ENCODE data around the gene DDX24.

DDX24 gene

DNA sequence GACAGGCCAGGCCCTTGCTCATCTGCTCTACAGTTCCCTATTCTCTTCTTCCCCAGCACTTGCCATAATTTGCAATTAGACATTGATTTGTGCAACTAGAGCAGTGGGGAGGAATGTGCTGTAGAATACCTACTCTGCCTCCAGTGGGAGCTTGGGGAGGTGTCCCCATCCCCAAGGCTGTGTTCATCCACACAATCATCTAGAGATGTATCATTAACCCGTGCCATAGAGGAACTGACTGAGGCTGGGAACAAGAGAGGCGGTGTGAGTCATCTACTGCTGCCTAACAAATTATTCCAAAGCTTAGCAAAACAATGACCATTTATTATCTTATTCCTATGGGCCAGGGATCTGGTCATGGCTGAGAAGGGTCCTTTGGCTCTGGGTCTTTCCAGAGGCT lies 60.0 kb downstream of the DDX24 start:
- no peak overlapping the region for H2AFZ ChIP-seq (ENCODE audit: low read depth, low read length)
- no peak overlapping the region for H4K8ac ChIP-seq (ENCODE audit: low read length)
- H2BK5ac ChIP-seq (ENCODE audit: low read depth, low read length, poor library complexity, severe bottlenecking) = no peak overlapping the region
- H3K18ac ChIP-seq (ENCODE audit: low read depth in 1 of 2, low read length in 2 of 2) = no peak overlapping the region
- H3K4me1 ChIP-seq (ENCODE audit: control insufficient read depth, insufficient read depth, low read depth, low read length) = peaks cover 10% of the 10 kb centered on the region
- H4K91ac ChIP-seq (ENCODE audit: low read length) = no peak overlapping the region
- peaks cover 20 to 31% of the 10 kb centered on the region in 2 experiments for H3K27me3 ChIP-seq (ENCODE audit: control insufficient read depth in 1 of 2, insufficient read depth in 1 of 2, low read length in 2 of 2)
- H3K9ac ChIP-seq (ENCODE audit: low read length) = no peak overlapping the region
- no peak overlapping the region for H3K14ac ChIP-seq (ENCODE audit: low read length in 2 of 2)
- no peaks in the 10 kb centered on the region for H3K79me1 ChIP-seq (replicated peaks; ENCODE audit: low read length, poor library complexity, severe bottlenecking)
- H3K4me2 ChIP-seq (ENCODE audit: low read length, poor library complexity, severe bottlenecking) = no peak overlapping the region
- H3K4ac ChIP-seq (ENCODE audit: low read depth in 1 of 2, low read length in 2 of 2) = no peak overlapping the region
- no peak overlapping the region for H2BK12ac ChIP-seq (ENCODE audit: low read length in 2 of 2)
- H3K23ac ChIP-seq (ENCODE audit: low read length in 2 of 2) = no peak overlapping the region
- H2AK5ac ChIP-seq (ENCODE audit: low read length, severe bottlenecking) = no peak overlapping the region
- no peak overlapping the region for H3K4me3 ChIP-seq (ENCODE audit: insufficient read depth in 1 of 2, low read depth in 1 of 2, low read length in 2 of 2)
- H3K27ac ChIP-seq (ENCODE audit: low read length, poor library complexity, severe bottlenecking) = peak overlapping the region; percentile 17
- H3K9me3 ChIP-seq (ENCODE audit: control insufficient read depth, low read length) = no peaks in the 10 kb centered on the region
- no peak for DNase-seq
- WGBS = no CpG with 5 or more reads among the region's 2 CpGs
- no peak overlapping the region for H2BK15ac ChIP-seq (ENCODE audit: low read depth, poor library complexity, severe bottlenecking)
- H3K36me3 ChIP-seq (ENCODE audit: control insufficient read depth in 1 of 2, insufficient read depth in 2 of 2, low read depth in 1 of 2, low read length in 2 of 2) = no peaks in the 10 kb centered on the region
- H2BK120ac ChIP-seq (ENCODE audit: low read depth, low read length) = no peak overlapping the region

GRCh38 chr14:94020267-94020666 lies 60.7 kb downstream of the DDX24 start:
- H3K23ac ChIP-seq (ENCODE audit: low read length in 2 of 2) = peak overlapping the region in 1 of 2 experiments; percentile 35
- WGBS = 85% methylated on average over 4 of the region's 4 CpGs
- H2BK12ac ChIP-seq (ENCODE audit: low read length in 2 of 2) = no peak overlapping the region

DNA sequence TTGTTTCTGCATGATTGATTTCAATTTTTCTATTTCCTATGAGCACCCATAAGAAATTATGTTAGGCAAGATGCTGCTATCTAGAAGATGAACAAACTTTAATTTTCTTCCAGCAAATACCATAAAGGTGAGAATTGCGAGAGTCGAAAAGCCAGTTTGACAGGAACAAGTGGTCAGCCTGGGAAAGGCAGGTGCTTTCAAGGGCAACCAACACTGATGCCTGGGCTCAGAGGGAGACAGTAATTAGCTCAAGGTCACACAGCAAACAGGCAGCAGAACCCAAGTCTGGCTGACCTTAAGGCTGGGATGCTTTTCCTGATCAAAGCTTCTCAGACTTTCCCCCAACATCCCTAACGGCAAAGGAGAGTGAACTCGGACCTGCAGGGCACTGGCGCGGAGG lies 61.7 kb downstream of the DDX24 start:
- Histone ChIP-seq H3K9me3 (ENCODE audit: control insufficient read depth, low read length) (no peaks in the 10 kb centered on the region), H3K9ac (ENCODE audit: low read length) (no peak overlapping the region), H2BK15ac (ENCODE audit: low read depth, poor library complexity, severe bottlenecking) (no peak overlapping the region), H4K8ac (ENCODE audit: low read length) (no peak overlapping the region), H3K4ac (ENCODE audit: low read depth in 1 of 2, low read length in 2 of 2) (no peak overlapping the region), H2AFZ (ENCODE audit: low read depth, low read length) (no peak overlapping the region), H3K4me1 (ENCODE audit: control insufficient read depth, insufficient read depth, low read depth, low read length) (peaks cover 8% of the 10 kb centered on the region), H3K27me3 (ENCODE audit: control insufficient read depth in 1 of 2, insufficient read depth in 1 of 2, low read length in 2 of 2) (peaks cover 32 to 45% of the 10 kb centered on the region in 2 experiments), H4K91ac (ENCODE audit: low read length) (no peak overlapping the region), H3K79me1 (replicated peaks; ENCODE audit: low read length, poor library complexity, severe bottlenecking) (no peaks in the 10 kb centered on the region), H2BK5ac (ENCODE audit: low read depth, low read length, poor library complexity, severe bottlenecking) (no peak overlapping the region), H2AK5ac (ENCODE audit: low read length, severe bottlenecking) (no peak overlapping the region), H2BK120ac (ENCODE audit: low read depth, low read length) (no peak overlapping the region), H3K14ac (ENCODE audit: low read length in 2 of 2) (no peak overlapping the region), H3K36me3 (ENCODE audit: control insufficient read depth in 1 of 2, insufficient read depth in 2 of 2, low read depth in 1 of 2, low read length in 2 of 2) (no peaks in the 10 kb centered on the region), H3K23ac (ENCODE audit: low read length in 2 of 2) (no peak overlapping the region), H3K27ac (ENCODE audit: low read length, poor library complexity, severe bottlenecking) (no peak overlapping the region), H3K18ac (ENCODE audit: low read depth in 1 of 2, low read length in 2 of 2) (no peak overlapping the region), H3K4me2 (ENCODE audit: low read length, poor library complexity, severe bottlenecking) (no peak overlapping the region), H2BK12ac (ENCODE audit: low read length in 2 of 2) (no peak overlapping the region), H3K4me3 (ENCODE audit: insufficient read depth in 1 of 2, low read depth in 1 of 2, low read length in 2 of 2) (no peak overlapping the region)
- 88% methylated on average over 6 of the region's 6 CpGs for WGBS
- DNase-seq = no peak

More at GRCh38 chr14:94020267-94020666, 60.7 kb downstream of the DDX24 start:
- Histone ChIP-seq H2BK15ac (ENCODE audit: low read depth, poor library complexity, severe bottlenecking) (no peak overlapping the region), H3K14ac (ENCODE audit: low read length in 2 of 2) (no peak overlapping the region), H2AFZ (ENCODE audit: low read depth, low read length) (no peak overlapping the region), H3K4me2 (ENCODE audit: low read length, poor library complexity, severe bottlenecking) (no peak overlapping the region), H2BK5ac (ENCODE audit: low read depth, low read length, poor library complexity, severe bottlenecking) (no peak overlapping the region), H3K4me3 (ENCODE audit: insufficient read depth in 1 of 2, low read depth in 1 of 2, low read length in 2 of 2) (no peak overlapping the region), H3K36me3 (ENCODE audit: control insufficient read depth in 1 of 2, insufficient read depth in 2 of 2, low read depth in 1 of 2, low read length in 2 of 2) (no peaks in the 10 kb centered on the region), H3K79me1 (replicated peaks; ENCODE audit: low read length, poor library complexity, severe bottlenecking) (no peaks in the 10 kb centered on the region), H3K4me1 (ENCODE audit: control insufficient read depth, insufficient read depth, low read depth, low read length) (peaks cover 8% of the 10 kb centered on the region), H3K18ac (ENCODE audit: low read depth in 1 of 2, low read length in 2 of 2) (no peak overlapping the region), H4K8ac (ENCODE audit: low read length) (no peak overlapping the region), H3K27me3 (ENCODE audit: control insufficient read depth in 1 of 2, insufficient read depth in 1 of 2, low read length in 2 of 2) (peaks cover 25 to 36% of the 10 kb centered on the region in 2 experiments), H2BK120ac (ENCODE audit: low read depth, low read length) (no peak overlapping the region), H2AK5ac (ENCODE audit: low read length, severe bottlenecking) (no peak overlapping the region), H3K4ac (ENCODE audit: low read depth in 1 of 2, low read length in 2 of 2) (no peak overlapping the region), H4K91ac (ENCODE audit: low read length) (no peak overlapping the region), H3K27ac (ENCODE audit: low read length, poor library complexity, severe bottlenecking) (no peak overlapping the region), H3K9ac (ENCODE audit: low read length) (no peak overlapping the region), H3K9me3 (ENCODE audit: control insufficient read depth, low read length) (no peaks in the 10 kb centered on the region)
- DNase-seq = no peak

DNA sequence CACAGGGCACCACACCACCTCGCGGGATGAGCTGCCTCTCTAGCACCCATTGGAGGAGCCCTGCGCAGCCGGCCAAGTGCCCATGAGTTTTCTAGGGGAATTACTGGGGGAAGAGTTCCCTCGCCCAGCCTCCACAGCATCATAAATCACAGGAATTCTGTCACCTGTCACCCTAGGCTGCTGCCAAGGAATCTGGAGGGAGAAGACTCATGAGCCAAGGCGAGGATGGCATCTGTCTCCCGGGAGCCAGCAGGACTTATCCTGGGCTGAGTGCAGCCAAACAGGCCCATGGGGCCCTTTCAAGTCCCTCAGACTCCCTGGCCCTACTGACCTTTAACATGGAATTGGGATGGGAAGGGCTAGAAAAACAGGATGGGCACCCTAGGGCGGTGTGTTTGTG lies 62.7 kb downstream of the DDX24 start:
- Histone ChIP-seq H2BK15ac (ENCODE audit: low read depth, poor library complexity, severe bottlenecking) (no peak overlapping the region), H2AK5ac (ENCODE audit: low read length, severe bottlenecking) (no peak overlapping the region), H3K14ac (ENCODE audit: low read length in 2 of 2) (no peak overlapping the region), H2BK5ac (ENCODE audit: low read depth, low read length, poor library complexity, severe bottlenecking) (no peak overlapping the region), H2AFZ (ENCODE audit: low read depth, low read length) (no peak overlapping the region), H3K9ac (ENCODE audit: low read length) (no peak overlapping the region), H3K4me1 (ENCODE audit: control insufficient read depth, insufficient read depth, low read depth, low read length) (peaks cover 8% of the 10 kb centered on the region), H3K27me3 (ENCODE audit: control insufficient read depth in 1 of 2, insufficient read depth in 1 of 2, low read length in 2 of 2) (peaks cover 34 to 45% of the 10 kb centered on the region in 2 experiments), H3K9me3 (ENCODE audit: control insufficient read depth, low read length) (no peaks in the 10 kb centered on the region), H3K79me1 (replicated peaks; ENCODE audit: low read length, poor library complexity, severe bottlenecking) (no peaks in the 10 kb centered on the region), H3K4me2 (ENCODE audit: low read length, poor library complexity, severe bottlenecking) (no peak overlapping the region), H3K18ac (ENCODE audit: low read depth in 1 of 2, low read length in 2 of 2) (no peak overlapping the region), H3K27ac (ENCODE audit: low read length, poor library complexity, severe bottlenecking) (no peak overlapping the region), H2BK12ac (ENCODE audit: low read length in 2 of 2) (no peak overlapping the region), H3K4ac (ENCODE audit: low read depth in 1 of 2, low read length in 2 of 2) (no peak overlapping the region), H3K23ac (ENCODE audit: low read length in 2 of 2) (no peak overlapping the region), H4K91ac (ENCODE audit: low read length) (no peak overlapping the region), H3K36me3 (ENCODE audit: control insufficient read depth in 1 of 2, insufficient read depth in 2 of 2, low read depth in 1 of 2, low read length in 2 of 2) (no peaks in the 10 kb centered on the region), H3K4me3 (ENCODE audit: insufficient read depth in 1 of 2, low read depth in 1 of 2, low read length in 2 of 2) (no peak overlapping the region), H2BK120ac (ENCODE audit: low read depth, low read length) (no peak overlapping the region), H4K8ac (ENCODE audit: low read length) (no peak overlapping the region)
- DNase-seq = no peak
- WGBS = 74% methylated on average over 7 of the region's 8 CpGs
